Activated CD8-positive, alpha-beta T cell treated with anti-CD3 and anti-CD28 coated beads for 36 hours (primary cell): Measurements from ENCODE around the gene EIF2B4. TPM values are rescaled to one million over a fixed set of nuclear protein-coding genes. Genes with fewer than 3 reads are reported as not detected.

Experiments used
- ATAC-seq: fragments of 200-7000 bp; cut with Tn5 transposase; one replicate; pipeline ENCODE4 v1.10.0; 2021; ENCODE audit warnings: mild to moderate bottlenecking, moderate library complexity
- CTCF ChIA-PET: fragments of 350-600 bp; sonication (Branson Sonifier 250); formaldehyde crosslinking; loops from one replicate; lab custom pipeline; 2021; ENCODE audit warnings: antibody characterized with exemption; lab: Charles Lee
- POLR2A ChIA-PET: fragments of 350-600 bp; sonication (Branson Sonifier 250); formaldehyde crosslinking; loops from one replicate; lab custom pipeline; 2021; ENCODE audit warnings: antibody characterized with exemption; lab: Charles Lee
- DNase-seq: peaks from one replicate; pipeline ENCODE4 v3.0.0-alpha.2; 2020
- H3K27ac Mint-ChIP-seq: one replicate; pipeline ENCODE4 v1.8.0; 2021; ENCODE audit warnings: mild to moderate bottlenecking, mixed read lengths
- H3K27me3 Mint-ChIP-seq: one replicate; pipeline ENCODE4 v1.8.0; 2021; ENCODE audit warnings: mixed read lengths
- H3K36me3 Mint-ChIP-seq: one replicate; pipeline ENCODE4 v1.8.0; 2021; ENCODE audit warnings: low read depth, mixed read lengths
- H3K4me1 Mint-ChIP-seq: one replicate; pipeline ENCODE4 v1.8.0; 2021; ENCODE audit warnings: low read depth, mixed read lengths
- H3K4me3 Mint-ChIP-seq: one replicate; pipeline ENCODE4 v1.8.0; 2021; ENCODE audit warnings: mild to moderate bottlenecking, moderate library complexity, mixed read lengths
- H3K9me3 Mint-ChIP-seq: one replicate; pipeline ENCODE4 v1.8.0; 2021; ENCODE audit warnings: mixed read lengths
- intact Hi-C: fragments of 100-400 bp; cut with micrococcal nuclease; formaldehyde crosslinking; loops from one replicate; pipeline ENCODE4 v1.10.0; 2022
- total RNA-seq, 2 experiments: library from RNA; stranded (reverse); gene quantifications; one replicate each; pipeline ENCODE4 v1.2.3, GENCODE V29; 2021
- TF ChIP-seq, protein P1 (sequence below): fragments of 200-600 bp; IDR thresholded peaks from one replicate; pipeline ENCODE4 v1.8.0; 2022; ENCODE audit warnings: antibody characterized with exemption, mild to moderate bottlenecking

The EIF2B4 gene
- total RNA-seq, 2 experiments from 2014 or later: 29.2 to 30.4 TPM

DNA sequence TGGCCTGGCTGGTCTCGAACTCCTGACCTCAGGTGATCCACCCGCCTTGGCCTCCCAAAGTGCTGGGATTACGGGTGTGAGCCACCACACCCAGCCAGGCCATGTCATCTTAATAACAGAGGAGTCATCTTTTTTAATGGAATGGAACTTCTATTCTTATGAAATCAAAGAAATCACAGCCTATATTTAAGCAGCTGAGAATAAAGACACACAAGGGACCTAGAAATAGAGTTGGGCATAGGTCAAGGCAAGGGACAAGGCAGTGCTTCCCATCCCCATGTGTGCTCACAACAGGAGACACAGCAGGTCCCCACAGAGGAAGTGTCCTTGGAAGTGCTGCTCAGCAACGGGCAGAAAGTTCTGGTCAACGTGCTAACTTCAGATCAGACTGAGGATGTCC lies 3.4 kb upstream of the EIF2B4 start:
- intact Hi-C loops: no loop called here
- TF ChIP-seq, protein P1, sequence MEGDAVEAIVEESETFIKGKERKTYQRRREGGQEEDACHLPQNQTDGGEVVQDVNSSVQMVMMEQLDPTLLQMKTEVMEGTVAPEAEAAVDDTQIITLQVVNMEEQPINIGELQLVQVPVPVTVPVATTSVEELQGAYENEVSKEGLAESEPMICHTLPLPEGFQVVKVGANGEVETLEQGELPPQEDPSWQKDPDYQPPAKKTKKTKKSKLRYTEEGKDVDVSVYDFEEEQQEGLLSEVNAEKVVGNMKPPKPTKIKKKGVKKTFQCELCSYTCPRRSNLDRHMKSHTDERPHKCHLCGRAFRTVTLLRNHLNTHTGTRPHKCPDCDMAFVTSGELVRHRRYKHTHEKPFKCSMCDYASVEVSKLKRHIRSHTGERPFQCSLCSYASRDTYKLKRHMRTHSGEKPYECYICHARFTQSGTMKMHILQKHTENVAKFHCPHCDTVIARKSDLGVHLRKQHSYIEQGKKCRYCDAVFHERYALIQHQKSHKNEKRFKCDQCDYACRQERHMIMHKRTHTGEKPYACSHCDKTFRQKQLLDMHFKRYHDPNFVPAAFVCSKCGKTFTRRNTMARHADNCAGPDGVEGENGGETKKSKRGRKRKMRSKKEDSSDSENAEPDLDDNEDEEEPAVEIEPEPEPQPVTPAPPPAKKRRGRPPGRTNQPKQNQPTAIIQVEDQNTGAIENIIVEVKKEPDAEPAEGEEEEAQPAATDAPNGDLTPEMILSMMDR: no peak

DNA sequence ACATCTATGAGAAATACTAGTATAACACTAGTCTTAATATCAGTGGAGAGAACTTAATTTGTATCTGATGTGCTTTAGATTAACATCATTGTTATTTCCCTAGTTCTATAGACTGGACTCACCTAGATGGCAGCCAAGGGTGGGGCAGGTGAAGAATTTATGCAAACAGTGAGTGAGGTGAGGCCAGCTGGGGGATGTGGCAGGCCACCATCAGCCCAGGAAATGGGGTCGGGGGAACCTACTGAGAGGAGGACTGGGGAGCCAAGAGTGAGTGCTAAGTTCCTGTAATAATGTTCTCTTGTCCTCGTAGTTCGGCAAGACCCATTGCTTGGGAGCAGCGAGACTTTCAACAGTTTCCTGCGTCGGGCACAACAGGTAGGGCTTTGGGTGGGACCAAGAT lies 2.8 kb upstream of the EIF2B4 start:
- intact Hi-C loops: no loop called here
- Mint-ChIP-seq H3K4me3 (peak overlapping the region; percentile 89), H3K4me1 (peaks cover 30% of the 10 kb centered on the region), H3K27me3 (no peaks in the 10 kb centered on the region), H3K27ac (peak overlapping the region; percentile 74), H3K36me3 (peaks cover 45% of the 10 kb centered on the region), H3K9me3 (no peaks in the 10 kb centered on the region)
- TF ChIP-seq, protein P1: no peak
- POLR2A ChIA-PET: interaction anchor here (5.8 kb wide), 1 partner anchor 7 kb away, joined by 59 read pairs; the partner anchor contains the start of gene ZNF513
- DNase-seq: no peak
- no peak for ATAC-seq
- CTCF ChIA-PET: no interaction called here

More for the DNA sequence above, 3.4 kb upstream of the EIF2B4 start:
- ChIA-PET CTCF (interaction anchor here (1.2 kb wide), 1 partner anchor 36 kb away, joined by 3 read pairs; the partner anchor contains the start of gene PPM1G), POLR2A (no interaction called here)
- Mint-ChIP-seq H3K4me1 (peaks cover 28% of the 10 kb centered on the region), H3K4me3 (no peak overlapping the region), H3K27ac (no peak overlapping the region), H3K9me3 (no peaks in the 10 kb centered on the region), H3K36me3 (peaks cover 51% of the 10 kb centered on the region), H3K27me3 (no peaks in the 10 kb centered on the region)
- DNase-seq (no peak), ATAC-seq (no peak)

- intact Hi-C loops: loop anchor here (2.0 kb wide), 1 partner anchor 14 kb away; the partner anchor contains the start of gene GTF3C2
- POLR2A ChIA-PET: interaction anchor here (0.6 to 8.0 kb wide), 11 partner anchors 8 to 59 kb away, joined by 3 to 84 read pairs (median 9); partner anchors contain the start of genes GTF3C2, MPV17, NRBP1 and PPM1G
- H3K9me3 Mint-ChIP-seq: no peaks in the 10 kb centered on the region
- peak overlapping the region; percentile 95 for H3K27ac Mint-ChIP-seq
- H3K36me3 Mint-ChIP-seq: peaks cover 34% of the 10 kb centered on the region
- peaks cover 28% of the 10 kb centered on the region for H3K4me1 Mint-ChIP-seq
- ATAC-seq: peak; percentile 6
- H3K27me3 Mint-ChIP-seq: no peaks in the 10 kb centered on the region
- TF ChIP-seq, protein P1: no peak
- CTCF ChIA-PET: interaction anchor here (1.2 to 2.6 kb wide), 3 partner anchors 9 to 201 kb away, joined by 3 to 12 read pairs (median 10); partner anchors contain the start of gene ZNF513
- DNase-seq: peak; percentile 38
- peak overlapping the region; percentile 89 for H3K4me3 Mint-ChIP-seq
Observed at GRCh38 chr2:27370816-27371620, 880 bp upstream of the EIF2B4 start.

- H3K27me3 Mint-ChIP-seq: no peaks in the 10 kb centered on the region
- H3K27ac Mint-ChIP-seq: peak overlapping the region; percentile 94
- no peak for DNase-seq
- ChIA-PET CTCF (interaction anchor here (0.7 to 3.7 kb wide), 13 partner anchors 10 to 314 kb away, joined by 3 to 15 read pairs (median 4); partner anchors contain the start of genes GTF3C2, MPV17 and PPM1G), POLR2A (interaction anchor here (0.6 to 8.0 kb wide), 14 partner anchors 9 to 294 kb away, joined by 3 to 84 read pairs (median 4); partner anchors contain the start of genes GTF3C2, NRBP1, PPM1G and SLC4A1AP)
- H3K4me1 Mint-ChIP-seq: peaks cover 28% of the 10 kb centered on the region
- H3K36me3 Mint-ChIP-seq: peaks cover 23% of the 10 kb centered on the region
- intact Hi-C loops: loop anchor here (2.0 kb wide), 1 partner anchor 13 kb away; the partner anchor contains the start of gene GTF3C2
- no peaks in the 10 kb centered on the region for H3K9me3 Mint-ChIP-seq
- TF ChIP-seq, protein P1: no peak
- no peak for ATAC-seq
- peak overlapping the region; percentile 89 for H3K4me3 Mint-ChIP-seq
Observed at GRCh38 chr2:27369471-27370025, 590 bp downstream of the EIF2B4 start.
